OCI-LY7 (cell line): ENCODE measurements around the gene COL3A1.

Source experiments
- EZH2phosphoT487 ChIP-seq: fragments of 200-600 bp; sonication (generic); IDR thresholded peaks from 2 replicates; pipeline ENCODE4 v1.6.1; 2018; ENCODE audit warnings: low read depth, borderline replicate concordance, mild to moderate bottlenecking, mixed run types, antibody characterized with exemption, low read length, moderate library complexity, mixed read lengths
- TF ChIP-seq, protein P1 (sequence below): fragments of 200-600 bp; sonication (generic); conservative IDR thresholded peaks from 2 replicates; pipeline ENCODE4 v1.5.1; 2014; ENCODE audit warnings: mild to moderate bottlenecking, antibody characterized with exemption, low read length, moderate library complexity, mixed read lengths

DNA sequence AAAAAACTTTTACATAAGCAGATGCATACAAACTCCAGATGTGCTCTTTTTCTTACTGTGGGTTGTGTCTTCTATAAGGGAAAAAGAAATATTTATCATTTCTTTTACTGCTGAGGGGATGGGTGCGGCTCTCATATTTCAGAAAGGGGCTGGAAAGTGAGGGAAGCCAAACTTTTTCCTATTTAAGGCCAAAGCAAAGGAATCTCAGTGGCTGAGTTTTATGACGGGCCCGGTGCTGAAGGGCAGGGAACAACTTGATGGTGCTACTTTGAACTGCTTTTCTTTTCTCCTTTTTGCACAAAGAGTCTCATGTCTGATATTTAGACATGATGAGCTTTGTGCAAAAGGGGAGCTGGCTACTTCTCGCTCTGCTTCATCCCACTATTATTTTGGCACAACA is at the start of gene COL3A1:
- TF ChIP-seq, protein P1, sequence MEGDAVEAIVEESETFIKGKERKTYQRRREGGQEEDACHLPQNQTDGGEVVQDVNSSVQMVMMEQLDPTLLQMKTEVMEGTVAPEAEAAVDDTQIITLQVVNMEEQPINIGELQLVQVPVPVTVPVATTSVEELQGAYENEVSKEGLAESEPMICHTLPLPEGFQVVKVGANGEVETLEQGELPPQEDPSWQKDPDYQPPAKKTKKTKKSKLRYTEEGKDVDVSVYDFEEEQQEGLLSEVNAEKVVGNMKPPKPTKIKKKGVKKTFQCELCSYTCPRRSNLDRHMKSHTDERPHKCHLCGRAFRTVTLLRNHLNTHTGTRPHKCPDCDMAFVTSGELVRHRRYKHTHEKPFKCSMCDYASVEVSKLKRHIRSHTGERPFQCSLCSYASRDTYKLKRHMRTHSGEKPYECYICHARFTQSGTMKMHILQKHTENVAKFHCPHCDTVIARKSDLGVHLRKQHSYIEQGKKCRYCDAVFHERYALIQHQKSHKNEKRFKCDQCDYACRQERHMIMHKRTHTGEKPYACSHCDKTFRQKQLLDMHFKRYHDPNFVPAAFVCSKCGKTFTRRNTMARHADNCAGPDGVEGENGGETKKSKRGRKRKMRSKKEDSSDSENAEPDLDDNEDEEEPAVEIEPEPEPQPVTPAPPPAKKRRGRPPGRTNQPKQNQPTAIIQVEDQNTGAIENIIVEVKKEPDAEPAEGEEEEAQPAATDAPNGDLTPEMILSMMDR: no peak
- no peak for TF ChIP-seq EZH2phosphoT487
